Central memory CD8-positive, alpha-beta T cell (primary cell): ENCODE data around the gene HAGHL.
"Not testable (repeated sequence)": the region's sequence is repeated elsewhere in the genome, so short reads cannot be mapped to it uniquely, and the experiment has no call there.

Experiments used
- ATAC-seq: fragments of 150-1000 bp; cut with Tn5 transposase; replicated peaks from 2 replicates; pipeline ENCODE4 v1.10.0; 2022; ENCODE audit warnings: mild to moderate bottlenecking, moderate FRiP score, moderate number of reproducible peaks; ENCODE audit not compliant: poor library complexity, severe bottlenecking; ENCODE audit errors: extremely low read depth
- DNase-seq, 2 donors: peaks; one replicate each; pipeline ENCODE4 v3.0.0; 2021; ENCODE audit warnings: low spot score in 2 of 2
- H3K27ac Mint-ChIP-seq: one replicate; pipeline ENCODE4 v1.8.0; 2022; ENCODE audit warnings: low read depth, mild to moderate bottlenecking, moderate library complexity, mixed read lengths
- H3K27me3 Mint-ChIP-seq: one replicate; pipeline ENCODE4 v1.8.0; 2022; ENCODE audit warnings: mixed read lengths
- H3K36me3 Mint-ChIP-seq: one replicate; pipeline ENCODE4 v1.8.0; 2022; ENCODE audit warnings: mild to moderate bottlenecking, moderate library complexity, mixed read lengths; ENCODE audit not compliant: insufficient read depth
- H3K4me1 Mint-ChIP-seq: one replicate; pipeline ENCODE4 v1.8.0; 2022; ENCODE audit warnings: mixed read lengths
- H3K4me3 Mint-ChIP-seq: one replicate; pipeline ENCODE4 v1.8.0; 2022; ENCODE audit warnings: mild to moderate bottlenecking, moderate library complexity, mixed read lengths
- H3K9me3 Mint-ChIP-seq: one replicate; pipeline ENCODE4 v1.8.0; 2022; ENCODE audit warnings: mixed read lengths

Gene HAGHL

GRCh38 chr16:766008-766819 lies 39.3 kb downstream of the HAGHL start:
- Mint-ChIP-seq H3K27ac (no peak overlapping the region), H3K4me1 (no peaks in the 10 kb centered on the region), H3K4me3 (no peak overlapping the region), H3K9me3 (no peaks in the 10 kb centered on the region), H3K27me3 (no peaks in the 10 kb centered on the region), H3K36me3 (peaks cover 2% of the 10 kb centered on the region)
- ATAC-seq (no peak), DNase-seq (no peak)

DNA sequence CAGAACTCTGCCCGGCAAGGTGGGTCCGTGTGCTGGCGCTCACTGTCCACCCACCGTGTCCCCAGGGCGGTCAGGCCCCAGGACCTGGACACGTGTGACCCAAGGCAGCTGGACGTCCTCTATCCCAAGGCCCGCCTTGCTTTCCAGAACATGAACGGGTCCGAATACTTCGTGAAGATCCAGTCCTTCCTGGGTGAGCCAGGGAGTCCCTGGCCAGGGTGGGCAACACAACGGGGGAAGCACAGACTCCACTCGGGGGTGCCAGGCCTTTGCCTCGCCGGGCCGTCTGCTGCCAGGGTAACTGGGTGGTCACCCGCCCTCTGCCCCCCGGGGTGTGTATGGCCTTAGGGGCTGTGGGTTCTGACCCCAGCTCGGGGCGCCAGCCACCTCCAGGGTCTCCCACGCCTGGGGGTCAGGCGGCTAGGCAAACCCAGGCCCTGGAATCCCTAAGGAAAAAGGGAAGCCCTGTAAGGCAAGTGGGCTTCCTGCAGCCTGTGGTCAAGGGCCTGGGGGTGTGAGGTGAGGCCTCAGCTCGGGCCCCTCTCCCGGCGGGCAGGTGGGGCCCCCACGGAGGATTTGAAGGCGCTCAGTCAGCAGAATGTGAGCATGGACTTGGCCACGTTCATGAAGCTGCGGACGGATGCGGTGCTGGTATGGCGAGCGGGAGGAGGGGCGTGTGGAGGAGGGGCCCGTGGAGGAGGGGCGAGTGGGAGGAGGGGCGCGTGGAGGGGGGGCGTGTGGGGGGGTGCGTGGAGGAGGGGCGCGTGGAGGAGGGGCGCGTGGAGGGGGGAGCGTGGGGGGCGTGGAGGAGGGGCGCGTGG lies 40.1 kb downstream of the HAGHL start:
- ATAC-seq: no peak
- Mint-ChIP-seq H3K27me3 (no peaks in the 10 kb centered on the region), H3K4me3 (no peak overlapping the region), H3K36me3 (peaks cover 2% of the 10 kb centered on the region), H3K4me1 (no peaks in the 10 kb centered on the region), H3K27ac (no peak overlapping the region), H3K9me3 (no peaks in the 10 kb centered on the region)
- DNase-seq: no peak

GRCh38 chr16:767743-768235 lies 40.9 kb downstream of the HAGHL start:
- no peaks in the 10 kb centered on the region for H3K27me3 Mint-ChIP-seq
- no peaks in the 10 kb centered on the region for H3K4me1 Mint-ChIP-seq
- H3K4me3 Mint-ChIP-seq: no peak overlapping the region
- DNase-seq (no peak), ATAC-seq (no peak)
- H3K9me3 Mint-ChIP-seq: no peaks in the 10 kb centered on the region
- H3K36me3 Mint-ChIP-seq: peaks cover 2% of the 10 kb centered on the region
- no peak overlapping the region for H3K27ac Mint-ChIP-seq

DNA sequence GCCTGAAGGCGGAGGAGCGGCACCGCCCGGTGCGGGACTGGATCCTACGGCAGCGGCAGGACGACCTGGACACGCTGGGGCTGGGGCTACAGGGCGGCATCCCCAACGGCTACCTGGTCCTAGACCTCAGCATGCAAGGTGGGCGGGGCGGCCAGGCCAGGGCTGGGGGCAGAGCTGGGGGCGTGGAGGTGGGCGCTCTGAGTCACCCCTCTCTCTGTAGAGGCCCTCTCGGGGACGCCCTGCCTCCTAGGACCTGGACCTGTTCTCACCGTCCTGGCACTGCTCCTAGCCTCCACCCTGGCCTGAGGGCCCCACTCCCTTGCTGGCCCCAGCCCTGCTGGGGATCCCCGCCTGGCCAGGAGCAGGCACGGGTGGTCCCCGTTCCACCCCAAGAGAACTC lies 41.5 kb downstream of the HAGHL start:
- no peaks in the 10 kb centered on the region for H3K9me3 Mint-ChIP-seq
- DNase-seq (no peak), ATAC-seq (no peak)
- peaks cover 2% of the 10 kb centered on the region for H3K36me3 Mint-ChIP-seq
- H3K27me3 Mint-ChIP-seq: no peaks in the 10 kb centered on the region
- no peak overlapping the region for H3K27ac Mint-ChIP-seq
- no peaks in the 10 kb centered on the region for H3K4me1 Mint-ChIP-seq
- H3K4me3 Mint-ChIP-seq: no peak overlapping the region

DNA sequence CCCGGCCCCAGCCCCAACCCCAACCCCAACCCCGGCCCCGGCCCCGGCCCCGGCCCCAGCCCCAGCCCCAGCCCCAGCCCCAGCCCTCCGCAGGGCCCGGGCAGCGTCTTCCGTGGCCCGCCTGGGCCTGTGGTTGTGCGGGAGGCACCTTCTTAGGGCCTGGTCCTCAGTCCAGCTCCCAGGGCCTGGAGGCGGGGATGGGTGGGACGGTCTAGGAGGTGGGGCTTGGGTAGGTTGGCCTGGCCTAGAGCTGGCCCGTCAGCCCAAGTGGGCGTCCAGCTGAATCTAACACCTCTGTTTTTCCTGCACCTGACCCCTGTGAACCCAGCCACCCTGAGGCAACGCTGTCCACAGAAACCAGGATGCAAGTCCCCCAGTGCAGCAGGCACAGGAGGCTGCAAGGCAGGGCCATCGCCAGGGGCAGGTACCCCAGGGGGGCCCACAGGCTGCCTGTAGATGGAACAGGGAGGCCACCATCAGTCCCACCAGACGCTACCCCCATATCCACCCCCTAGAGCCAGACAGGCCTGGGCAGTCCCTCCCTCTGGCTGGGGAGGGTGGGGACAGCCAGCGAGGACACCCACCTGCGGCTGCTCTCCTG lies 42.4 kb downstream of the HAGHL start:
- no peaks in the 10 kb centered on the region for H3K9me3 Mint-ChIP-seq
- no peak for DNase-seq
- H3K4me3 Mint-ChIP-seq: no peak overlapping the region
- H3K4me1 Mint-ChIP-seq: no peaks in the 10 kb centered on the region
- H3K36me3 Mint-ChIP-seq: no peaks in the 10 kb centered on the region
- no peak for ATAC-seq
- no peak overlapping the region for H3K27ac Mint-ChIP-seq
- H3K27me3 Mint-ChIP-seq: no peaks in the 10 kb centered on the region

GRCh38 chr16:769934-770333 lies 43.0 kb downstream of the HAGHL start:
- Mint-ChIP-seq H3K4me1 (no peaks in the 10 kb centered on the region), H3K27me3 (no peaks in the 10 kb centered on the region), H3K27ac (no peak overlapping the region), H3K36me3 (no peaks in the 10 kb centered on the region), H3K9me3 (no peaks in the 10 kb centered on the region), H3K4me3 (no peak overlapping the region)
- ATAC-seq: no peak
- no peak for DNase-seq

DNA sequence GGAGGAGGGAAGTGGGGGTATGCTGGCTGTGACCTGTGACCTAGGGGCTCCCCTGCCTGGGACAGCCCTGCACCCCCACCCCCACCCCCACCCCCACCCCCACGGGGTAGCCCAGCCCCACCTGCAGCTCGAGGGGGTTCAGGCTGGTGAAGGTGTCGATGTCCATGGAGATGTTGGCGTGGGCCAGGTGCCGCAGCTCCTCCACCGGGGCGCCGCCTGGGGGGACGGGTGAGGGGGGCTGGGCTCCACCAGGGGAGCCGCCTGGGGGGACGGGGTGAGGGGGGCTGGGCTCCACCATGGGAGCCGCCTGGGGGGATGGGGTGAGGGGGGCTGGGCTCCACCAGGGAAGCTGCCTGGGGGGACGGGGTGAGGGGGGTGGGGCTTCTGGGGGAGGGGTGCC lies 43.5 kb downstream of the HAGHL start:
- Mint-ChIP-seq H3K36me3 (no peaks in the 10 kb centered on the region), H3K9me3 (no peaks in the 10 kb centered on the region)
- ATAC-seq: no peak

GRCh38 chr16:772959-773358 lies 46.1 kb downstream of the HAGHL start:
- no peaks in the 10 kb centered on the region for H3K9me3 Mint-ChIP-seq
- H3K27ac Mint-ChIP-seq: no peak overlapping the region
- H3K36me3 Mint-ChIP-seq: peaks cover 2% of the 10 kb centered on the region
- no peak for DNase-seq
- no peaks in the 10 kb centered on the region for H3K4me1 Mint-ChIP-seq
- no peaks in the 10 kb centered on the region for H3K27me3 Mint-ChIP-seq
- no peak for ATAC-seq
- no peak overlapping the region for H3K4me3 Mint-ChIP-seq

More for the DNA sequence above, 43.5 kb downstream of the HAGHL start:
- no peak overlapping the region for H3K27ac Mint-ChIP-seq
- DNase-seq: no peak
- no peaks in the 10 kb centered on the region for H3K27me3 Mint-ChIP-seq
- H3K4me3 Mint-ChIP-seq: no peak overlapping the region
- no peaks in the 10 kb centered on the region for H3K4me1 Mint-ChIP-seq

DNA sequence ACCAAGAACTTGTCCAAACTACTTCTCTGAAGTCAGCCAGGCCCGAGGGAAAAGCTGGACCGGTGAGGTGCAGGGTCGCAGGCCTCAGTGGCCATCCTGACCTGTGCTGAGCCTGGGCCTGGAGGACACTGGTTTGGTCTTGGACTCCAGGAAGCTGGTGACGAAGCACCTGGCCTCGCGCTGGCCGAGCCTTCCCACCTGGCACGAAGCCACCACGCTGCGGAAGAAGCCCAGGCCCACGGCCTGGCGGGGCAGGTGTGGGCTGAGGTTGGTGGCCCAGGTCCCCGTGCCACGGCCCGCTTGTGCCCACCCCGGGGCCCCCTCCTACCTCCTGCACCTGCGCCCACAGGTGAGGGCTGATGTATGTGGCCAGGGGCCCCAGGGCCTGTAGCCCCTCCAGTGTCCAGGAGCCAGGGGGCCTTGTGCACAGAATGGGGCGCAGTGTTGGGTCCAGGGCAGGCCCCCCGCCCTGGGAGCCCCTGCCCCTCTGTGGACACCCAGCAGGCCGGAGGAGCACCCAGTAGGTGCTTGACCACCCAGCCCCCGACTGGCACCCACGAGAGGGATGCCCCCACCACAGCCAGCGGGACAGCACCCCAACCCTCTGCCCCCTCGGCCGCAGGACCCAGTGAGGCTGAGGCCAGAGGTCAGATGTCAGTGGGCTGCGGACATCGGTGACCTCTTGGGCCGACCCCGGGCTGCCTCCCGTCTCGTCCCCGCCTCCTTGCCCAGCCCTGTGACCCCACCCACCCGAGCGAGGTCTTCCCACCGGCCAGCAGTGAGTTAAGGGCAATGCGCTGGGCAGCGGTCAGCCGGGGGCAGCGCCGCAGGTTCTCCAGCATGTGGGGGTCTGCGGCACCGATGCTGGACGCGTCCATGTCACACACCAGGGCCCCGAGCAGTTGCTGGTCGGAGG lies 47.4 kb downstream of the HAGHL start:
- DNase-seq (no peak), ATAC-seq (no peak)
- Mint-ChIP-seq H3K36me3 (peaks cover 2% of the 10 kb centered on the region), H3K27me3 (no peaks in the 10 kb centered on the region), H3K4me3 (no peak overlapping the region), H3K4me1 (no peaks in the 10 kb centered on the region), H3K27ac (no peak overlapping the region), H3K9me3 (no peaks in the 10 kb centered on the region)

- Mint-ChIP-seq H3K4me1 (no peaks in the 10 kb centered on the region), H3K36me3 (peaks cover 3% of the 10 kb centered on the region), H3K27ac (no peak overlapping the region), H3K27me3 (peaks cover 2% of the 10 kb centered on the region), H3K9me3 (no peaks in the 10 kb centered on the region), H3K4me3 (no peak overlapping the region)
- ATAC-seq (no peak), DNase-seq (no peak)
Measured at GRCh38 chr16:775236-775796, 48.4 kb downstream of the HAGHL start.

DNA sequence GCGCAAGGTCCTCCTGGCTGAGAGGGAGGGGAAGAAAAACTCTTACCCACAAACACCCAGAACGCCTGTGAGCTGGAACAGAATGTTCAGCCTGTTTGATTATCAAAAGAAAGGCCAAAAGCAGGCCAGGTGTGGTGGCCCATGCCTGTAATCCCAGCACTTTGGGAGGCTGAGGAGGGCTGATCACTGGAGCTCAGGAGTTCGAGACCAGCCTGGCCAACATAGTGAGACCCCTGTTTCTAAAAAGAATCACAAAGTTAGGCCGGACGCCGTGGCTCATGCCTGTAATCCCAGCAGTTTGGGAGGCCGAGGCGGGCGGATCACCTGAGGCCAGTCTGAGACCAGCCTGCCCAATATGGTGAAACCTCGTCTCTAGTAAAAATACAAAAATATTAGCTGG lies 49.4 kb downstream of the HAGHL start:
- H3K4me3 Mint-ChIP-seq, H3K4me1 Mint-ChIP-seq, DNase-seq, ATAC-seq, H3K27ac Mint-ChIP-seq, H3K9me3 Mint-ChIP-seq, H3K36me3 Mint-ChIP-seq, H3K27me3 Mint-ChIP-seq: not testable (repeated sequence)

DNA sequence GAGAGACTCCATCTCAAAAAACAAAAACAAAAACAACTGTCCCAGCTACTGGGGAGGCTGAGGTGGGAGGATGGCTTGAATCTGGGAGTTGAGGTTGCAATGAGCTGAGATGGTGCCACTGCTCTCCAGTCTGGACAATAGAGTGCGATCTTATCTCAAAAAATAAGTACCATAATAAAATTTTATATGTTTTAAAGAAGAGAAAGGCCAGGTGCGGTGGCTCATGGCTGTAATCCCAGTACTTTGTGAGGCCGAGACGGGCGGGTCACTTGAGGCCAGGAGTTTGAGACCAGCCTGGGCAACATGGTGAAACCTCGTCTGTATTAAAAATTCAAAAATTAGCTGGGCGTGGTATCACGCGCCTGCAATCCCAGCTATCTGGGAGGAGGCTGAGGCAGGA lies 49.9 kb downstream of the HAGHL start:
- H3K4me1 Mint-ChIP-seq: no peaks in the 10 kb centered on the region
- H3K27ac Mint-ChIP-seq: no peak overlapping the region
- DNase-seq: no peak
- H3K9me3 Mint-ChIP-seq: no peaks in the 10 kb centered on the region
- no peak overlapping the region for H3K4me3 Mint-ChIP-seq
- peaks cover 7% of the 10 kb centered on the region for H3K27me3 Mint-ChIP-seq
- H3K36me3 Mint-ChIP-seq: peaks cover 3% of the 10 kb centered on the region
- ATAC-seq: no peak
